Smooth muscle cell (in vitro differentiated cells): ENCODE results near the gene ATF1. TPM values are rescaled to one million over a fixed set of nuclear protein-coding genes. Genes with fewer than 3 reads are reported as not detected.

Source experiments
- DNase-seq: peaks from one replicate; lab custom pipeline; 2025; ENCODE audit not compliant: unreplicated experiment; lab: John Stamatoyannopoulos, UW
- H2AFZ ChIP-seq: fragments of 200-600 bp; sonication (generic); 2 replicates; pipeline ENCODE4 v1.6.0; 2016; ENCODE audit warnings: antibody characterized with exemption, low read depth, mild to moderate bottlenecking
- H3F3A ChIP-seq: fragments of 200-600 bp; sonication (generic); 2 replicates; pipeline ENCODE4 v1.6.0; 2017; ENCODE audit warnings: antibody characterized with exemption, low read depth
- H3K27ac ChIP-seq: fragments of 200-600 bp; sonication (generic); 2 replicates; pipeline ENCODE4 v1.5.1; 2016; ENCODE audit warnings: low read depth, mild to moderate bottlenecking
- H3K27me3 ChIP-seq: fragments of 200-600 bp; sonication (generic); 2 replicates; pipeline ENCODE4 v1.6.1; 2016; ENCODE audit warnings: low read depth, mild to moderate bottlenecking
- H3K36me3 ChIP-seq: fragments of 200-600 bp; sonication (generic); 2 replicates; pipeline ENCODE4 v1.5.1; 2016; ENCODE audit warnings: low read depth
- H3K4me1 ChIP-seq: fragments of 200-600 bp; sonication (generic); 2 replicates; pipeline ENCODE4 v1.5.1; 2016; ENCODE audit warnings: low read depth
- H3K4me2 ChIP-seq: fragments of 200-600 bp; sonication (generic); 2 replicates; pipeline ENCODE4 v1.6.0; 2016; ENCODE audit warnings: mild to moderate bottlenecking
- H3K4me3 ChIP-seq: fragments of 200-600 bp; sonication (generic); 2 replicates; pipeline ENCODE4 v1.5.1; 2016; ENCODE audit warnings: mild to moderate bottlenecking
- H3K79me2 ChIP-seq: fragments of 200-600 bp; sonication (generic); 2 replicates; pipeline ENCODE4 v1.6.0; 2016; ENCODE audit warnings: low read depth, mild to moderate bottlenecking
- H3K9ac ChIP-seq: fragments of 200-600 bp; sonication (generic); 2 replicates; pipeline ENCODE4 v1.6.0; 2016; ENCODE audit warnings: low read depth
- H3K9me3 ChIP-seq: fragments of 200-600 bp; sonication (generic); replicated peaks from 2 replicates; pipeline ENCODE4 v1.5.1; 2016; ENCODE audit warnings: low read depth
- H4K20me1 ChIP-seq: fragments of 200-600 bp; sonication (generic); 2 replicates; pipeline ENCODE4 v1.6.0; 2016; ENCODE audit warnings: low read depth
- WGBS: methylation state at CpG from one replicate; pipeline ENCODE4 v1.1.7; 2016; ENCODE audit warnings: low lambda C conversion rate; 5-methylcytosine and 5-hydroxymethylcytosine counted together
- polyA plus RNA-seq: library from polyadenylated mRNA; unstranded; fragments of >200 nt; fragmentation: Nextera tagmentation; extraction: Ambion mirVana; gene quantifications from 2 replicates; pipeline ENCODE4 v1.2.1, GENCODE V29; 2016
- total RNA-seq: library from RNA; depleted of rRNA; stranded (reverse); fragments of >200 nt; gene quantifications from 2 replicates; pipeline ENCODE4 v1.2.3, GENCODE V29; 2014
- TF ChIP-seq, protein P1 (sequence below): fragments of 200-600 bp; sonication (generic); IDR thresholded peaks from 2 replicates; pipeline ENCODE4 v1.5.1; 2017; ENCODE audit warnings: borderline replicate concordance, mild to moderate bottlenecking, antibody characterized with exemption; ENCODE audit not compliant: insufficient read depth, poor library complexity, severe bottlenecking

ATF1 gene
- total and polyA plus RNA-seq, 2 experiments from 2014 or later: 20.7 to 28.4 TPM

DNA sequence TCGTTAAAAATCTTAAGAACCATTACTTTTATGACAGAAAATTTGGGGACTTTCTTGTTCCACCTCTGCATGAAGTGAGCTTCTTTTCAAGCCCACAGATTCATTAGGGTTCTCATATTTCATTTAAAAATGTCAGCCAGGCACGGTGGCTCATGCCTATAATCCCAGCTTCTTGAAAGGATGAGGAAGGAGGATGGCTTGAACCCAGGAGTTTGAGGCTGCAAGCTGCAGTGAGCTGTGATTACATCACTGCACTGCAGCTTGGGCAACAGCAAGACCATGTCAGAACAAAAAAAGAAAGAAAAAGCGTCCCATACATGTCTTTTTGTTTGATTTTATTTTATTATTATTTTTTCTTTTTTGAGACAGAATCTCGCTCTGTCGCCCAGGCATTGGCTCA is 43.4 kb upstream of the ATF1 start:
- Histone ChIP-seq H2AFZ (no peak overlapping the region), H3K4me3 (no peak overlapping the region), H3K9me3 (no peaks in the 10 kb centered on the region), H3K4me2 (no peak overlapping the region), H3K27ac (no peak overlapping the region), H3F3A (no peaks in the 10 kb centered on the region), H3K27me3 (no peaks in the 10 kb centered on the region), H4K20me1 (no peaks in the 10 kb centered on the region), H3K4me1 (no peaks in the 10 kb centered on the region), H3K36me3 (peaks cover 4% of the 10 kb centered on the region), H3K79me2 (no peaks in the 10 kb centered on the region), H3K9ac (no peak overlapping the region)
- no peak for DNase-seq
- WGBS: 88% methylated on average over 5 of the region's 5 CpGs
- TF ChIP-seq, protein P1, sequence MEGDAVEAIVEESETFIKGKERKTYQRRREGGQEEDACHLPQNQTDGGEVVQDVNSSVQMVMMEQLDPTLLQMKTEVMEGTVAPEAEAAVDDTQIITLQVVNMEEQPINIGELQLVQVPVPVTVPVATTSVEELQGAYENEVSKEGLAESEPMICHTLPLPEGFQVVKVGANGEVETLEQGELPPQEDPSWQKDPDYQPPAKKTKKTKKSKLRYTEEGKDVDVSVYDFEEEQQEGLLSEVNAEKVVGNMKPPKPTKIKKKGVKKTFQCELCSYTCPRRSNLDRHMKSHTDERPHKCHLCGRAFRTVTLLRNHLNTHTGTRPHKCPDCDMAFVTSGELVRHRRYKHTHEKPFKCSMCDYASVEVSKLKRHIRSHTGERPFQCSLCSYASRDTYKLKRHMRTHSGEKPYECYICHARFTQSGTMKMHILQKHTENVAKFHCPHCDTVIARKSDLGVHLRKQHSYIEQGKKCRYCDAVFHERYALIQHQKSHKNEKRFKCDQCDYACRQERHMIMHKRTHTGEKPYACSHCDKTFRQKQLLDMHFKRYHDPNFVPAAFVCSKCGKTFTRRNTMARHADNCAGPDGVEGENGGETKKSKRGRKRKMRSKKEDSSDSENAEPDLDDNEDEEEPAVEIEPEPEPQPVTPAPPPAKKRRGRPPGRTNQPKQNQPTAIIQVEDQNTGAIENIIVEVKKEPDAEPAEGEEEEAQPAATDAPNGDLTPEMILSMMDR: no peak

DNA sequence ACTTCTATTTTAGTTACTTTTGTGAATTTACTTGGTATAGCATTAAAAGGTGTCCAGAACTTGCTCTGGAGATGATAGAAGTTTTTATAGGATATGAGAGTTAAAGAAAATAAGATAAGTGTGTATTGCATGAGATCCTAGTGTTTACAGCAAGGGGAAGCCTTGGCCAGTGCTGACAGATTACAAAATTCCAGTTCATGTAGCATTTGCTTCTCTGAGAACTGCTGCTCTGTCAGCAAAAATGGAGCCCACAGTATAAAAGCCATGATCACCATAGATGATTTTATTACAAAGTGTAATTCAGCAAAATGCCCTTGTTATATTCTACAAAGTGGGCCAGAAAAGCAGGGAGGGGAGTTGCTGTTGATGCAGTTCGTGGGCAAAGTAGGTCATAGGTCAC is 40.0 kb upstream of the ATF1 start:
- Histone ChIP-seq H3K9ac (no peak overlapping the region), H2AFZ (no peak overlapping the region), H3K9me3 (no peaks in the 10 kb centered on the region), H3K4me1 (no peaks in the 10 kb centered on the region), H3K36me3 (no peaks in the 10 kb centered on the region), H3K79me2 (no peaks in the 10 kb centered on the region), H4K20me1 (no peaks in the 10 kb centered on the region), H3K27ac (no peak overlapping the region), H3F3A (no peaks in the 10 kb centered on the region), H3K4me2 (no peak overlapping the region), H3K27me3 (no peaks in the 10 kb centered on the region), H3K4me3 (no peak overlapping the region)
- TF ChIP-seq, protein P1: no peak
- 71% methylated on average over 1 of the region's 1 CpG for WGBS
- DNase-seq: no peak

GRCh38 chr12:50725011-50725942 is 38.6 kb upstream of the ATF1 start:
- H2AFZ ChIP-seq: no peak overlapping the region
- no peaks in the 10 kb centered on the region for H3K36me3 ChIP-seq
- TF ChIP-seq, protein P1: no peak
- H4K20me1 ChIP-seq: no peaks in the 10 kb centered on the region
- H3K4me1 ChIP-seq: no peaks in the 10 kb centered on the region
- H3K27ac ChIP-seq: no peak overlapping the region
- no peak overlapping the region for H3K4me3 ChIP-seq
- no peaks in the 10 kb centered on the region for H3K9me3 ChIP-seq
- no peak overlapping the region for H3K9ac ChIP-seq
- DNase-seq: no peak
- 91% methylated on average over 5 of the region's 5 CpGs for WGBS
- H3K27me3 ChIP-seq: no peaks in the 10 kb centered on the region
- H3F3A ChIP-seq: no peaks in the 10 kb centered on the region
- no peak overlapping the region for H3K4me2 ChIP-seq
- H3K79me2 ChIP-seq: no peaks in the 10 kb centered on the region

DNA sequence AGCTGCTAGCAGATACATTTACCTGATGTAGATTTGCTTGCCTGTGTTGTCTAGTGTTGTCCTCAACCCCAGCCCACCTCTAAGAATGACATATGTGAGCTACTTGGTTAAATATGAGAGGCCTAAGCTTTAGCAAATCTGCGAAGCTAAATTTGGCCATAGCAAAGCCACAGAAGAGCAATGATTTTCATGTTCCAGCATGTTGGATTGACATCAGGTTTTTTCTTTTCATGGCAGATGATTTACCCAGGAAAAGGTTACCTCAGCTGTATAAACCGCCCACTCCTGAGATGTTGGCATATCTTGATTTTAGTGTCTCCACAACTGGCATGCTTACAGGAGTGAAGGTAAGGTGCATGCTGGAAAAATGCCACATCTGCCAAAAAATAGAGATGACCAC is 36.4 kb upstream of the ATF1 start:
- Histone ChIP-seq H3K4me1 (no peaks in the 10 kb centered on the region), H3K36me3 (no peaks in the 10 kb centered on the region), H3K27ac (no peak overlapping the region), H3K79me2 (no peaks in the 10 kb centered on the region), H3K4me2 (no peak overlapping the region), H3K4me3 (no peak overlapping the region), H3K9ac (no peak overlapping the region), H3K9me3 (no peaks in the 10 kb centered on the region), H3F3A (no peaks in the 10 kb centered on the region), H3K27me3 (no peaks in the 10 kb centered on the region), H2AFZ (no peak overlapping the region), H4K20me1 (no peaks in the 10 kb centered on the region)
- no peak for DNase-seq
- TF ChIP-seq, protein P1: no peak
- 88% methylated on average over 2 of the region's 2 CpGs for WGBS
